IPS-NIHi7 (cell line): ENCODE measurements around the gene GANC.

ENCODE experiments used
- DNase-seq: peaks from one replicate; pipeline ENCODE4 v3.0.0; 2012; ENCODE audit warnings: mixed read lengths; ENCODE audit errors: extremely low spot score

Gene GANC

DNA sequence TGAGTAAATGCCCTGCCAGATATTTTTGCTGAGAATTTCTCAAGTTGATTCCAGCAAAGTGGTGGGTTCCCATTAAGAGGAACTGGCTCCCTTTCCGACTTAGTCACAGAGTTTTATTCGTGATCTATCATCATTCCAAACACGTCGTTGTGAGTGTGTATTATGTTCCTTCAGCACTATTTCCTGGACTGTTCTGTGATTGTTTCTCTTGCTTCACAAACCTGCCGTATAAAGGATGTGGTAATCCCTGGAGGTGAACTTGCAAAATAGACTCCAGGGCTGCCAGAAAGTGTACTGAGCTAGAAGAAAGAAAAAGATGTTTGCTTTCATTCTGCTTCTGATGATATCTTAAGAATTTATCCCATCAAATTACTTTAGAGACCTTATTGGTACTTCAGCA lies 71.8 kb downstream of the GANC start:
- DNase-seq, result no peak

- DNase-seq, result no peak
Observed at GRCh38 chr15:42345504-42345903, 72.5 kb downstream of the GANC start.

- no peak for DNase-seq
Observed at GRCh38 chr15:42348083-42348482, 75.1 kb downstream of the GANC start.

DNA sequence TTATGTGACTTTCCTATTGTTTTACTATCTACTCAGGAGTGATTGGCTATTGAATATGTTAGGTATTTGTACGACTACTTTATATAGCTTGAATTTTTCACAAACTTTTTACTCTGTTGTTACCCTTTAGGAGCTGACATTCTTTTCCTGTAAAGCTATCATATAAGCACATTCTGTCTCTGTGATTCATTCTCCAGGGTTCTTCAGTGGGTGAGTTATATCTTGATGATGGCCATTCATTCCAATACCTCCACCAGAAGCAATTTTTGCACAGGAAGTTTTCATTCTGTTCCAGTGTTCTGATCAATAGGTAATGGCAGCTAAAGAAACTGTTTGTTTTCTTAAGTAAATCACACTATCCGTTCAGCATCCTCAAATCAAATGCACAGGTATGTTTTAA lies 76.2 kb downstream of the GANC start:
- DNase-seq, result no peak

GRCh38 chr15:42352401-42352800 lies 79.4 kb downstream of the GANC start:
- DNase-seq, result no peak

- DNase-seq, result no peak
Observed at GRCh38 chr15:42353061-42353460, 80.1 kb downstream of the GANC start.

GRCh38 chr15:42354824-42355223 lies 81.8 kb downstream of the GANC start:
- no peak for DNase-seq

- no peak for DNase-seq
Observed at GRCh38 chr15:42355291-42355690, 82.3 kb downstream of the GANC start.

- DNase-seq, result no peak
Observed at GRCh38 chr15:42356851-42357250, 83.8 kb downstream of the GANC start.

DNA sequence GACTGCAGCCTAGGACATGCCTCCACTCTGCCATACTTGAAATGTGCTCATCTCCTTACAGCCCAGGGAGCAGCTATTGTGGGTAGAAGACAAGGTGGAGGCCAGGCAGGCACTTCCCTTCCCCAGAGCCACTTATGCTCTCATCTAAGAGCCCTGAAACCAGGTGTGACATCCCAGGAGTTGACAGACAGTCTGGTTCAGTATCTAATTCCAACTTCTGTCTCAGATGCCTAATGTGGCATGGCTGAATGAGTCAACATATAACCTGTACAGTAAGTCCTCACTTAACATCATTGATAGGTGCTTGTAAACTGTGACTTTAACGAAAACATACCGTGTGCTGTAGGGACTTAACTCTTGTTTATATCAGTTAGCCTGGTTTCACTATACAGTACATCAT lies 85.1 kb downstream of the GANC start:
- DNase-seq, result no peak

GRCh38 chr15:42359249-42359648 lies 86.2 kb downstream of the GANC start, which contains the start of gene CAPN3:
Gene CAPN3, plus strand, starts transcription at chr15:42359501. Its CDS starts 305 bp downstream, at chr15:42359806.
- DNase-seq, result no peak

GRCh38 chr15:42359985-42360384 lies 87.0 kb downstream of the GANC start:
- no peak for DNase-seq

- no peak for DNase-seq
Observed at GRCh38 chr15:42360535-42361112, 87.6 kb downstream of the GANC start.

- peak; percentile 62 for DNase-seq
Observed at GRCh38 chr15:42363487-42363886, 90.5 kb downstream of the GANC start.

- no peak for DNase-seq
Observed at GRCh38 chr15:42363942-42364341, 90.9 kb downstream of the GANC start.

DNA sequence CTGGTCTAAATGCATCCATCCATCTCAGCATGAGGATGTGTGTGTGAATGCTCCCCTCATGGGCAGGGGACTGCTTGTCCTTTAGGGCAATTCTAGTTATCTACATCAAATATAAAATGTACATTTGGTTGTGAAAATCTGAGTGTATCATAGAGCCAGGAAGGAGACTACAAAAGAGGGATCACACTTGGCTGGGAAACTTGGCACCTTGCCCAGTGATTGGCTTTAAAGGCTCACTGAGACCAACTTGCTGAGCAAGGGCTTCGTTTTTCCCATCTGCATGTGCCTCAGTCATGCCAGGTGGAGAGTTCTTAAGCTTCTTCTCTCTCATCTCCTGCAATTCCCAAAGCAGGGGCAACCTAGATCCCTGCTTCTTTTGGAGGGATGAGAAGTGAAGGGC lies 91.5 kb downstream of the GANC start:
- DNase-seq, result no peak

DNA sequence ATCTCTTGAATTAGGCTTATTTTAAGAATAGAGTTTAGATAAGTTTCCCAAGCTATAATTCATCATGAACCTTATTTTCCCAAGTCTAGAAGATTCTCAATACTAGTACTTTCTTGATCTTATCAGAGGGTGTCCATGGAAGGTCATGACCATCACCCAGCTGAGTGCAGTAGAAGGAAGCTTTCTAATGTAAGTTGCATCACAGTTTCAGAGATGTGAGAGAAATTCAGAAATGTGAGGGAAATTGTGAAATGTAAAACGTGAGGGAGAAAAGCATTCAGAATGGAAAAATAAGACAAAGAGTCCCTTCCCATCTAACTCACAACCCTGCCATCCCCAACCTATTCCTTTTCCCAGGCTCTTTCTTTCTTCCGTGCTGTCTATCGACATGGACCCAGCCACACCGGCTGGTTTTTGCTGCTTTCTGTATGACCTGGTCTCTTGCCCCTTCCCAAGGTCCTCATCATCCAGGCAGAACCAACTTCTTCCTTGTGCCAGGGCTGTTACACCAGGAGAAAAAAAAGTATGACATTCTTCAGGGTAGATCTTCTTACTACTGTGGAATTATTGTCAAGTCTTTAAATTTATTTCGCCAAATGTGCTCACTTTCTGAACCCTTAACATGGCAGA lies 93.0 kb downstream of the GANC start:
- no peak for DNase-seq

- no peak for DNase-seq
Observed at GRCh38 chr15:42367041-42367440, 94.0 kb downstream of the GANC start.

DNA sequence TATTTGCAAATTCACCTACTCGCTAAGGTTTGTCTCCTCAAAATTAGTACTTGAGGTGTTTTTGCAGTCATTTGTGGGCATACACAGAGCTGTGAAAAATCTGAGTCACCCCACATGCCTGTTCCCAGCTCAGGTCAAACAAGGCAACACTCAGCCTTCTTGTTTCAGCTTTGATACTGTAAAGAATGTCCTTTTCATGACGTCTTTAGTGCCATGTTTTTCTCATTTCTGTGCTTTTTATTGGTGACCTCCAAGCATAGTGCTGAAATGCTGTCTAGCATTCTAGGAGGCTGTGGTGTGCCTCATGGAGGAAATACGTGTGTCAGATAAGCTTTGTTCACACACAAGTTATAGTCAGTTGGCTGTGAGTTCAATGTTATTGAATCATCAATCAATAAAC lies 95.1 kb downstream of the GANC start:
- no peak for DNase-seq

GRCh38 chr15:42371096-42371495 lies 98.1 kb downstream of the GANC start:
- peak; percentile 9 for DNase-seq

GRCh38 chr15:42373274-42373673 lies 100.3 kb downstream of the GANC start:
- DNase-seq, result no peak

DNA sequence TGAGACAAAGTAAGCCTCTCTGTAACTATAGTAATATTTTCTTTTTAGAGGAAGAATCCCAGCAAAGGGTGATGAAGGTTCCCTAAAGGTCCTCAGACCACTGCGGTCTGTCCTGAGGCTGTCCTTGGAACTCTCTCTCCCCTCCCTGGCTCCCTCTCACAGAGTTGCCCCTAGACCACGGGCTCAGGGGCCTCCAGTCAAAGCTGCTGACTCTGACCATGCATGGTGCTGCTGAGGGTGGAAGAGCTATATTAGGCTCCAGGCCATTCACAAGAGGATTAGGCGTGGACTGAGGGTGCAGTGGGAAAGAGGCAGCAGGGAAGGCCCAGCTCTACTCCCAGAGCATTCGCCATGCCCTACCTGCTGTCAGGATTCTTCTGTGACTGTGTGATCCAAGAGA lies 100.9 kb downstream of the GANC start:
- DNase-seq, result no peak

DNA sequence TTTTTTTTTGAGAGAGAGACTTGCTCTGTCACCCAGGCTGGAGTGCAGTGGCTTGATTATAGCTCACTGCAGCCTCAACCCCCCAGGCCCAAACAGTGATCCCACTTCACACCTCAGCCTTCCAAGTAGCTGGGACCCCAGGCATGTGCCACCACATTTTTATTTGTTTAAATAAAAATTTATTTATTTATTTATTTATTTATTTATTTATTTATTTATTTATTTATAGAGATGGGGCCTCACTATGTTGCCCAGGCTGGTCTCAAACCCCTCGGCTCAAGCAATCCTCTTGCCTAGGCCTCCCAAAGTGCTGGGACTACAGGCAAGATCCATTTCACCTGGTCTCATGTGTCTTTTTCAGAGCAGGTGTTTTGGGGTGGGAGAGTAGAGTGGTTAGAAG lies 101.8 kb downstream of the GANC start:
- DNase-seq, result no peak

DNA sequence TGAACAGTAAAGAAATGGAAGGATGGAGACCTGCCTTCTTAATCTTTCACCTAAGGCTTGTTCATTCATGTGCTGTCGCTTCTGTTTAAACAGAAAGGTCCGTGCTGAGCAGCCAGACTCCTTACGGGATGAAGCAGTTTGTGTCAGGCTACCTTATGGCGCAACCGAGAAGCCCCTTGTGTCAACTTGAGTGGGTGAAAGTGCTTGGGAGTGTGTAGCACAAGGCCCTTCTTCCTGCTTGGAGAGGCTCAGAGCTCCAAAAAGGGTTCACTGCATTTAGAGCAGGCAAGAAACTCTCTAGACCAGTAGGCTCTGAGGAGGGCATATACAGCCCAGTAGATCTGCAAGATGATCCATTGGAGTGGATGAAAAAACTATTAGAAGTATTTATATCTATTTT lies 102.3 kb downstream of the GANC start:
- no peak for DNase-seq
